Activated CD8-positive, alpha-beta memory T cell treated with anti-CD3 and anti-CD28 coated beads, Interleukin-2, amount 10 ng/mL, durations not matched to agents 7 days and 5 days (primary cell): Measurements from ENCODE around the gene FAM114A1. TPM values are rescaled to one million over a fixed set of nuclear protein-coding genes. Genes with fewer than 3 reads are reported as not detected.
"Not testable (repeated sequence)": the region's sequence is repeated elsewhere in the genome, so short reads cannot be mapped to it uniquely, and the experiment has no call there.

Source experiments
- ATAC-seq: fragments of 150-1000 bp; cut with Tn5 transposase; one replicate; pipeline ENCODE4 v1.10.0; 2021; ENCODE audit warnings: moderate library complexity
- CTCF ChIA-PET: fragments of 350-600 bp; sonication (Branson Sonifier 250); formaldehyde crosslinking; loops from one replicate; lab custom pipeline; 2021; ENCODE audit warnings: antibody characterized with exemption; lab: Charles Lee
- DNase-seq: peaks from one replicate; pipeline ENCODE4 v3.0.0-alpha.2; 2020
- H3K27ac Mint-ChIP-seq: one replicate; pipeline ENCODE4 v1.8.0; 2021; ENCODE audit warnings: mild to moderate bottlenecking, mixed read lengths
- H3K27me3 Mint-ChIP-seq: one replicate; pipeline ENCODE4 v1.8.0; 2021; ENCODE audit warnings: mixed read lengths
- H3K36me3 Mint-ChIP-seq: one replicate; pipeline ENCODE4 v1.8.0; 2021; ENCODE audit warnings: mild to moderate bottlenecking, mixed read lengths
- H3K4me1 Mint-ChIP-seq: one replicate; pipeline ENCODE4 v1.8.0; 2021; ENCODE audit warnings: mixed read lengths
- H3K4me3 Mint-ChIP-seq: one replicate; pipeline ENCODE4 v1.8.0; 2021; ENCODE audit warnings: mild to moderate bottlenecking, moderate library complexity, mixed read lengths
- H3K9me3 Mint-ChIP-seq: one replicate; pipeline ENCODE4 v1.8.0; 2022; ENCODE audit warnings: low read depth, mixed read lengths
- total RNA-seq, 2 experiments: library from RNA; stranded (reverse); gene quantifications; one replicate each; pipeline ENCODE4 v1.2.3, GENCODE V29; 2021

Gene FAM114A1
- total RNA-seq, 2 experiments from 2014 or later, result 0.40 TPM; not detected in 1

DNA sequence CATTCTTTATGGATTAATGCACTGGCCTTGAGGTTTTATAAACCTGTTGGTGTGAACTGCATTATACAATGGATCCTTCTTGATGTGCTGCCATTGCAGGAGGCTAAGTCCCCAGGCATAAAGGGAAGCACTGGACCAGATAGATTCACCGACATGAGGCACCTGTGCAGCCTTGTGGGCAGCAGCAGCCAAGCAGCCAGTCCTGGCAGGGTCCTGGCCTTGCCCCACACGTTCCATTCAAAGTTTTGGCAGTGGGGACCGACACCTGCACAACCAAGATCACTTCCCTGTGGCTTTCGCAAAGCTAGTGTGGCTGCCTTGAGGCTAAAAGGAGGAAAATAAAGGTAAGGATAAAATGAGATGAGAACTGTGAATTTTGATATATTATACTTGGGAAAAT lies 111.5 kb downstream of the FAM114A1 start:
- no peaks in the 10 kb centered on the region for H3K9me3 Mint-ChIP-seq
- no peak for ATAC-seq
- peaks cover 31% of the 10 kb centered on the region for H3K4me1 Mint-ChIP-seq
- DNase-seq, result no peak
- CTCF ChIA-PET, result interaction anchor here (1.0 kb wide), 1 partner anchor 30 kb away, joined by 3 read pairs; no protein-coding TSS in a partner anchor
- H3K36me3 Mint-ChIP-seq, result peaks cover 54% of the 10 kb centered on the region
- H3K27ac Mint-ChIP-seq, result no peak overlapping the region
- no peaks in the 10 kb centered on the region for H3K27me3 Mint-ChIP-seq
- H3K4me3 Mint-ChIP-seq, result no peak overlapping the region

DNA sequence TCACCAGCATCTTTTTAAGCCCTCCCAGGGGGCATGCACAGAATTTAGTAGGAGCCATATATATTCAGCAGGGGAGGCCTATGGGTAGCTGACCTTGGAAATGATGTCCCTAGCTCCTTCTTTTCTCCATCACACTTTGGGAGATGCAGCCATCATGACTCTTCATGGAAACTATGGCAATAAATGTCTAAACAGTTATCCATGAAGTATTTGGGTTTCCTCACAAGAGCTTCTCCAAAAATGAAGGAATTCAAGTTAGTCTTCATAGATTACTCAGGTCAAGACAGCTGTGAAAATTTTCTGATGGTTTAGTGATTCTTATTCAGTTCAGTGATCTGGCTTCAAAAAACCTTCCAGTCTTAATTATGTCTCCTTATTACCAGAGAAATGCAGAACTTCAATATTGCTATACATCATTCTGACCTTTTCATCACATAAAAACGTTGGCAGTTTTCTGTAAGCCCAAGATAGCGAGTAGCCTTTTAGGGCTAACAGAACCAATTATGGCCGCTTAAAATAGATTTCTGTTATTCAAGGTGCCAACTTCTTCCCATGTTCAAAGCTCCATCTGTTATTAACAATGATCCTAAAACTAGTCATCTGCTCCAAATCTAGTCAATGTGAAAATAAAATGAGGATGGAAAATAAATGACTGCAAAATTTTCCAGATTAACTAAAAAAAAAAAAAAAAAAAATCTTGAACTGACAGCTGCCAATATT lies 112.1 kb downstream of the FAM114A1 start:
- Mint-ChIP-seq H3K4me3 (no peak overlapping the region), H3K4me1 (peaks cover 34% of the 10 kb centered on the region), H3K36me3 (peaks cover 58% of the 10 kb centered on the region), H3K27ac (no peak overlapping the region), H3K27me3 (no peaks in the 10 kb centered on the region), H3K9me3 (no peaks in the 10 kb centered on the region)
- DNase-seq, result no peak
- CTCF ChIA-PET, result interaction anchor here (1.0 to 1.1 kb wide), 2 partner anchors 30 to 95 kb away, joined by 3 read pairs; no protein-coding TSS in a partner anchor
- ATAC-seq, result no peak

GRCh38 chr4:38980903-38981676 lies 113.5 kb downstream of the FAM114A1 start:
- no peak overlapping the region for H3K4me3 Mint-ChIP-seq
- no peak for DNase-seq
- peak; percentile 75 for ATAC-seq
- CTCF ChIA-PET, result interaction anchor here (1.1 kb wide), 1 partner anchor 94 kb away, joined by 3 read pairs; no protein-coding TSS in a partner anchor
- no peaks in the 10 kb centered on the region for H3K9me3 Mint-ChIP-seq
- H3K36me3 Mint-ChIP-seq, result peaks cover 60% of the 10 kb centered on the region
- peak overlapping the region; percentile 68 for H3K27ac Mint-ChIP-seq
- H3K4me1 Mint-ChIP-seq, result peaks cover 41% of the 10 kb centered on the region
- no peaks in the 10 kb centered on the region for H3K27me3 Mint-ChIP-seq

DNA sequence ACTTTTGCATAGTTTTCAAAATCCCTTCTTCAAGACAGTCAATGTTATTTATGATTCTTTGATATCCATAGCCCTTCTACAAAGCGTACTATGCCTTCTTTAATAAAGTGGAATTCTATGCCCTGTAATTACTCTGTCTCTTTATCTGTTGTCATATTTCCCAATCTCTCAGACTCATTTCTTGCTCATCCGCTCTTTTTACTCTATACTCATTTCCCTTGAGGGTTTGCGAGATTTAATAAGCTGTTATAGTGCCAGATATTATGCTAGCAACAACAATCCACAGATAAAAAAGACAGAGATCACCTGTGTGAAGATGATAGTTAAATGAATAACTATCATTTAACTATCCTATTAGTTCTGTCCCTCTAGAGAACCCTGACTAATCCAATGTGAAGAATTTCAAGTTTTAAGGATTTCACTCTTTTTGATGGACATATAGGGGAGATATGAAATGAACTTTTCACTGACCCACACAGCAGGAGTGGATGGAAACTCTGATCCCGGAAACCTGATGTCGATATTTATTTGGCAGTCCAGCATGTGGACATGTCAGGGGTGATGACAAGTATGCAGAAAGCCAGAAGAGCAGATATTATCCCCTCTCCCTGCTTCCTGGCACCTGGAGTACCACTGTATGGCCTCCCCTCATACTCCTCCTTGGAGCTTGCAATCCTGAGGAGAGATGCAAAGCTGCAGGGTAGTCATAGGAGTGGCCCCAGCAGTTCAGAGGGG lies 114.9 kb downstream of the FAM114A1 start:
- Mint-ChIP-seq H3K4me1 (peaks cover 52% of the 10 kb centered on the region), H3K9me3 (no peaks in the 10 kb centered on the region), H3K36me3 (peaks cover 62% of the 10 kb centered on the region), H3K4me3 (no peak overlapping the region), H3K27me3 (no peaks in the 10 kb centered on the region), H3K27ac (peak overlapping the region; percentile 14)
- ATAC-seq (no peak), DNase-seq (no peak)
- CTCF ChIA-PET, result no interaction called here

GRCh38 chr4:38983291-38983690 lies 115.7 kb downstream of the FAM114A1 start:
- no peaks in the 10 kb centered on the region for H3K27me3 Mint-ChIP-seq
- H3K4me1 Mint-ChIP-seq, result peaks cover 58% of the 10 kb centered on the region
- ATAC-seq, result no peak
- no peak overlapping the region for H3K4me3 Mint-ChIP-seq
- H3K27ac Mint-ChIP-seq, result no peak overlapping the region
- no peaks in the 10 kb centered on the region for H3K9me3 Mint-ChIP-seq
- peaks cover 66% of the 10 kb centered on the region for H3K36me3 Mint-ChIP-seq
- CTCF ChIA-PET, result no interaction called here
- DNase-seq, result no peak

- CTCF ChIA-PET, result interaction anchor here (1.5 kb wide), 1 partner anchor 35 kb away, joined by 5 read pairs; no protein-coding TSS in a partner anchor
- no peaks in the 10 kb centered on the region for H3K27me3 Mint-ChIP-seq
- peaks cover 62% of the 10 kb centered on the region for H3K4me1 Mint-ChIP-seq
- peaks cover 65% of the 10 kb centered on the region for H3K36me3 Mint-ChIP-seq
- H3K4me3 Mint-ChIP-seq, result no peak overlapping the region
- H3K9me3 Mint-ChIP-seq, result no peaks in the 10 kb centered on the region
- H3K27ac Mint-ChIP-seq, result peak overlapping the region; percentile 7
- DNase-seq, result no peak
- no peak for ATAC-seq
These were observed 116.4 kb downstream of the FAM114A1 start for GRCh38 chr4:38983787-38984598.

GRCh38 chr4:38985410-38986100 lies 117.9 kb downstream of the FAM114A1 start:
- no peaks in the 10 kb centered on the region for H3K9me3 Mint-ChIP-seq
- H3K4me3 Mint-ChIP-seq, result no peak overlapping the region
- H3K36me3 Mint-ChIP-seq, result peaks cover 57% of the 10 kb centered on the region
- peak overlapping the region; percentile 17 for H3K27ac Mint-ChIP-seq
- ATAC-seq, result no peak
- peaks cover 59% of the 10 kb centered on the region for H3K4me1 Mint-ChIP-seq
- H3K27me3 Mint-ChIP-seq, result no peaks in the 10 kb centered on the region
- CTCF ChIA-PET, result interaction anchor here (0.9 to 1.6 kb wide), 4 partner anchors 37 to 149 kb away, joined by 3 to 5 read pairs (median 3); no protein-coding TSS in a partner anchor
- DNase-seq, result no peak

DNA sequence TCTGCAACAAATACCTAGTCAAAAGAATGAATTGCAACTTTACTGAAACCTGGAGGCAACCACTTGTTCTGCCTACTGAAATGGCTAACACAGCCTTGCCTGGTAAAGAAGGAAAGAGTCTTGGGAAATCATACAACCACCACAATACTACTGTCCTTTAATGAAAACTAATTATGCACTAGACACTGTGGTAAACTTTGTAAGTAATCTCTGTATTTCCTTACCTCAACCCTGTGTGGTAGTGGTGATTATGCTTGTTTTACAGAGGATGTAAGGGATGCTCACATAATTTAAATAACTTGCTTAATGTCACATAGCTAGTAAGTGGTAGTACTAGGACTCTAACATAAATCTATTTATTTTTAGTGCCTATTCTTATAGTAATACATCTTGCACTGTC lies 119.9 kb downstream of the FAM114A1 start:
- Mint-ChIP-seq H3K4me1 (peaks cover 40% of the 10 kb centered on the region), H3K27ac (no peak overlapping the region), H3K9me3 (no peaks in the 10 kb centered on the region), H3K4me3 (no peak overlapping the region), H3K27me3 (no peaks in the 10 kb centered on the region), H3K36me3 (peaks cover 52% of the 10 kb centered on the region)
- DNase-seq, result no peak
- ATAC-seq, result peak; percentile 68
- CTCF ChIA-PET, result interaction anchor here (1.3 kb wide), 1 partner anchor 9 kb away, joined by 3 read pairs; no protein-coding TSS in a partner anchor

DNA sequence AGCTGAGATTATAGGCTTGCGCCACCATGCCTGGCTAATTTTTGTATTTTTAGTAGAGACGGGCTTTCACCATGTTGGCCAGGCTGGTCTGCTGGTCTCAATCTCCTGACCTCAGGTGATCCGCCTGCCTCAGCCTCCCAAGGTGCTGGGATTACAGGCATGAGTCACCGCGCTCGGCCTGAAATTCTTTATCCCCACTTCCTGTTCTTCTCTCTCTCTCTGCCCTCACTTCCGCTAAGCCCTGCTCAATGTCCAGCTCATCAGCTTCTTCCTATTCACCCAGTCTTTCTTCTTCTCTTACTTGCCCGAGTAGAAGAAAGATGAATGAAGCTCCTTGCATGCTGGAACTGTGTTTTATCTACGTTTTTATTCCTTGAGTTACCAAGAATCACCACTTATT lies 120.7 kb downstream of the FAM114A1 start:
- DNase-seq, H3K27me3 Mint-ChIP-seq, ATAC-seq, CTCF ChIA-PET, H3K9me3 Mint-ChIP-seq, H3K4me3 Mint-ChIP-seq: not testable (repeated sequence)
- Mint-ChIP-seq H3K27ac (peak overlapping the region; percentile 14), H3K4me1 (peaks cover 35% of the 10 kb centered on the region), H3K36me3 (peaks cover 48% of the 10 kb centered on the region)

- ATAC-seq (no peak), DNase-seq (no peak)
- Mint-ChIP-seq H3K36me3 (peaks cover 48% of the 10 kb centered on the region), H3K4me3 (no peak overlapping the region), H3K4me1 (peaks cover 28% of the 10 kb centered on the region), H3K27me3 (no peaks in the 10 kb centered on the region), H3K9me3 (no peaks in the 10 kb centered on the region), H3K27ac (no peak overlapping the region)
- CTCF ChIA-PET, result no interaction called here
These were observed 121.9 kb downstream of the FAM114A1 start for GRCh38 chr4:38989487-38989886.

DNA sequence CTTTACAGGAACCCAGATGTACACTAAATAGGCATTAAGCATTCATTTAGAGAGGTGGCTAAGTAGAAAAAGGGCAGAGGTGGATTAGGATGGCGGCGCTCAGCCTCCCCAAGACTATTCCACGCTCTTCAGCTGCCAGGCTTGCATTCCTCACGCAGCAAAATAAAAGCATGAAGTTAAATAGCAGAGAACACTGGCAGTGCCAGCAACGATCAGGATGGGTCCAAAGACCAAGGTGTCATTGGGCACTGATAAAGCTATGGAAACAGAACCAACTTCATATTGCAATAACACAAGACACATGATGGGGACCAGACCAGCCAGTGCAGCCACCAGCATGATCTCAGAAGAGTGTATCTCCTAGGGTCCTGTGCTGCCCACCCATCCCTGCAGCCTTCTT lies 122.6 kb downstream of the FAM114A1 start:
- no peaks in the 10 kb centered on the region for H3K9me3 Mint-ChIP-seq
- H3K36me3 Mint-ChIP-seq, result peaks cover 53% of the 10 kb centered on the region
- H3K27ac Mint-ChIP-seq, result no peak overlapping the region
- CTCF ChIA-PET, result no interaction called here
- DNase-seq, result no peak
- peaks cover 25% of the 10 kb centered on the region for H3K4me1 Mint-ChIP-seq
- no peak overlapping the region for H3K4me3 Mint-ChIP-seq
- no peaks in the 10 kb centered on the region for H3K27me3 Mint-ChIP-seq
- ATAC-seq, result no peak

GRCh38 chr4:38993683-38994082 lies 126.1 kb downstream of the FAM114A1 start:
- DNase-seq (no peak), ATAC-seq (no peak)
- peaks cover under 1% of the 10 kb centered on the region for H3K4me1 Mint-ChIP-seq
- CTCF ChIA-PET, result no interaction called here
- H3K4me3 Mint-ChIP-seq, result no peak overlapping the region
- no peak overlapping the region for H3K27ac Mint-ChIP-seq
- no peaks in the 10 kb centered on the region for H3K27me3 Mint-ChIP-seq
- H3K36me3 Mint-ChIP-seq, result peaks cover 49% of the 10 kb centered on the region
- no peaks in the 10 kb centered on the region for H3K9me3 Mint-ChIP-seq
